Activated CD8-positive, alpha-beta memory T cell treated with anti-CD3 and anti-CD28 coated beads for 1 hour (primary cell): Measurements from ENCODE around the gene SLC9A1.

ENCODE experiments used
- DNase-seq, 2 donors: peaks; one replicate each; pipeline ENCODE4 v3.0.0-alpha.2; 2020; ENCODE audit warnings: low read depth in 1 of 2; ENCODE audit errors: extremely low read depth in 1 of 2

The SLC9A1 gene

GRCh38 chr1:27108588-27108987 lies 46.3 kb downstream of the SLC9A1 start:
- no peak for DNase-seq

GRCh38 chr1:27106561-27107323 lies 48.2 kb downstream of the SLC9A1 start:
- no peak for DNase-seq

GRCh38 chr1:27105018-27105417 lies 49.9 kb downstream of the SLC9A1 start:
- DNase-seq: no peak

- no peak for DNase-seq
Measured at GRCh38 chr1:27103498-27103897, 51.4 kb downstream of the SLC9A1 start.

- DNase-seq: peak; percentile 45 to 71
Measured at GRCh38 chr1:27102707-27103468, 52.0 kb downstream of the SLC9A1 start.

GRCh38 chr1:27102134-27102706 lies 52.7 kb downstream of the SLC9A1 start:
- no peak for DNase-seq

- DNase-seq: no peak
Measured at GRCh38 chr1:27101696-27102095, 53.2 kb downstream of the SLC9A1 start.

- no peak for DNase-seq
Measured at GRCh38 chr1:27101054-27101491, 53.9 kb downstream of the SLC9A1 start.

- DNase-seq: no peak
Measured at GRCh38 chr1:27100335-27101053, 54.4 kb downstream of the SLC9A1 start.

GRCh38 chr1:27099587-27100334 lies 55.2 kb downstream of the SLC9A1 start:
- no peak for DNase-seq

GRCh38 chr1:27099135-27099586 lies 55.8 kb downstream of the SLC9A1 start:
- DNase-seq: no peak

GRCh38 chr1:27098431-27099134 lies 56.3 kb downstream of the SLC9A1 start:
- DNase-seq: no peak

GRCh38 chr1:27097484-27097917 lies 57.4 kb downstream of the SLC9A1 start:
- peak; percentile 40 to 52 for DNase-seq

GRCh38 chr1:27095576-27095975 lies 59.3 kb downstream of the SLC9A1 start:
- DNase-seq: no peak

- DNase-seq: no peak
Measured at GRCh38 chr1:27092888-27093287, 62.0 kb downstream of the SLC9A1 start.

- no peak for DNase-seq
Measured at GRCh38 chr1:27090911-27091310, 64.0 kb downstream of the SLC9A1 start.

GRCh38 chr1:27087371-27088220 lies 67.3 kb downstream of the SLC9A1 start:
- DNase-seq: no peak

GRCh38 chr1:27086628-27087027 lies 68.3 kb downstream of the SLC9A1 start:
- no peak for DNase-seq

- DNase-seq: no peak
Measured at GRCh38 chr1:27086026-27086425, 68.9 kb downstream of the SLC9A1 start.
